ENCODE measurements around the gene ZBP1. TPM values are rescaled to one million over a fixed set of nuclear protein-coding genes. Genes with fewer than 3 reads are reported as not detected.

ZBP1 gene
- total and polyA plus RNA-seq, 11 donors = 0.15 to 1.7 (median 0.31) TPM; not detected in 6

- peaks cover 0 to 11% (median 0%) of the 10 kb centered on the region in 12 donors for H3K9me3 ChIP-seq
- intact Hi-C loops (cut with DNase I) = no loop called here
- WGBS, 4 donors = 85 to 93% (median 87%) methylated on average over 17 to 18 of the region's 18 CpGs
- TF ChIP-seq CTCF (IDR thresholded peaks at IDR 0.05) (no peak), POLR2A (IDR thresholded peaks at IDR 0.05) (no peak)
- no peaks in the 10 kb centered on the region for H3K36me3 ChIP-seq
- peaks cover 0 to 46% (median 26%) of the 10 kb centered on the region in 9 donors for H3K27me3 ChIP-seq
- peak overlapping the region in 9 of 12 donors; percentile 16 to 73 (median 44) for H3K27ac ChIP-seq
- H3K4me1 ChIP-seq = peaks cover 0 to 13% (median 0%) of the 10 kb centered on the region in 12 donors
- no peak for DNase-seq
- ATAC-seq = no peak
- no peak overlapping the region for H3K4me3 ChIP-seq
These were observed 36.7 kb downstream of the ZBP1 start for GRCh38 chr20:57583289-57584257.

- Histone ChIP-seq H3K27me3 (peaks cover 5 to 56% (median 26%) of the 10 kb centered on the region in 9 donors), H3K27ac (peak overlapping the region in 10 of 12 donors; percentile 9 to 73 (median 44)), H3K36me3 (no peaks in the 10 kb centered on the region), H3K4me3 (no peak overlapping the region), H3K4me1 (peaks cover 0 to 13% (median 0%) of the 10 kb centered on the region in 12 donors), H3K9me3 (peaks cover 0 to 5% (median 0%) of the 10 kb centered on the region in 12 donors)
- DNase-seq (peak in 2 of 5 donors; percentile 42 to 49), ATAC-seq (peak in 2 of 4 donors; percentile 50 to 77)
- WGBS, 4 donors = 37 to 55% (median 40%) methylated on average over 14 to 21 of the region's 21 CpGs
- intact Hi-C loops (cut with DNase I) = no loop called here
- TF ChIP-seq POLR2A (IDR thresholded peaks at IDR 0.05) = no peak
- peak in 7 of 12 donors; percentile 12 to 41 (median 27) for TF ChIP-seq CTCF (IDR thresholded peaks at IDR 0.05)
These were observed 37.6 kb downstream of the ZBP1 start for GRCh38 chr20:57582432-57583288.

- Histone ChIP-seq H3K27ac (peak overlapping the region in 7 of 12 donors; percentile 34 to 73 (median 48)), H3K27me3 (peaks cover 5 to 61% (median 29%) of the 10 kb centered on the region in 9 donors), H3K4me3 (no peak overlapping the region), H3K9me3 (no peaks in the 10 kb centered on the region), H3K4me1 (peaks cover 0 to 13% (median 0%) of the 10 kb centered on the region in 12 donors), H3K36me3 (no peaks in the 10 kb centered on the region)
- DNase-seq (no peak), ATAC-seq (no peak)
- intact Hi-C loops (cut with DNase I) = no loop called here
- WGBS, 4 donors = 77 to 84% (median 79%) methylated on average over 5 of the region's 5 CpGs
- TF ChIP-seq CTCF (IDR thresholded peaks at IDR 0.05) = no peak
- no peak for TF ChIP-seq POLR2A (IDR thresholded peaks at IDR 0.05)
These were observed 38.2 kb downstream of the ZBP1 start for GRCh38 chr20:57582029-57582378.
